Activated CD8-positive, alpha-beta memory T cell treated with anti-CD3 and anti-CD28 coated beads, Interleukin-2, amount 10 ng/mL, durations not matched to agents 7 days and 5 days (primary cell): ENCODE data around the gene CDKL4. TPM values are rescaled to one million over a fixed set of nuclear protein-coding genes. Genes with fewer than 3 reads are reported as not detected.
"Not testable (repeated sequence)": the region's sequence is repeated elsewhere in the genome, so short reads cannot be mapped to it uniquely, and the experiment has no call there.

Experiments used
- ATAC-seq: fragments of 150-1000 bp; cut with Tn5 transposase; one replicate; pipeline ENCODE4 v1.10.0; 2021; ENCODE audit warnings: moderate library complexity
- CTCF ChIA-PET: fragments of 350-600 bp; sonication (Branson Sonifier 250); formaldehyde crosslinking; loops from one replicate; lab custom pipeline; 2021; ENCODE audit warnings: antibody characterized with exemption; lab: Charles Lee
- DNase-seq: peaks from one replicate; pipeline ENCODE4 v3.0.0-alpha.2; 2020
- H3K27ac Mint-ChIP-seq: one replicate; pipeline ENCODE4 v1.8.0; 2021; ENCODE audit warnings: mild to moderate bottlenecking, mixed read lengths
- H3K27me3 Mint-ChIP-seq: one replicate; pipeline ENCODE4 v1.8.0; 2021; ENCODE audit warnings: mixed read lengths
- H3K36me3 Mint-ChIP-seq: one replicate; pipeline ENCODE4 v1.8.0; 2021; ENCODE audit warnings: mild to moderate bottlenecking, mixed read lengths
- H3K4me1 Mint-ChIP-seq: one replicate; pipeline ENCODE4 v1.8.0; 2021; ENCODE audit warnings: mixed read lengths
- H3K4me3 Mint-ChIP-seq: one replicate; pipeline ENCODE4 v1.8.0; 2021; ENCODE audit warnings: mild to moderate bottlenecking, moderate library complexity, mixed read lengths
- H3K9me3 Mint-ChIP-seq: one replicate; pipeline ENCODE4 v1.8.0; 2022; ENCODE audit warnings: low read depth, mixed read lengths
- total RNA-seq, 2 experiments: library from RNA; stranded (reverse); gene quantifications; one replicate each; pipeline ENCODE4 v1.2.3, GENCODE V29; 2021

CDKL4 gene
- total RNA-seq, 2 experiments from 2014 or later: 0.32 to 1.1 TPM

DNA sequence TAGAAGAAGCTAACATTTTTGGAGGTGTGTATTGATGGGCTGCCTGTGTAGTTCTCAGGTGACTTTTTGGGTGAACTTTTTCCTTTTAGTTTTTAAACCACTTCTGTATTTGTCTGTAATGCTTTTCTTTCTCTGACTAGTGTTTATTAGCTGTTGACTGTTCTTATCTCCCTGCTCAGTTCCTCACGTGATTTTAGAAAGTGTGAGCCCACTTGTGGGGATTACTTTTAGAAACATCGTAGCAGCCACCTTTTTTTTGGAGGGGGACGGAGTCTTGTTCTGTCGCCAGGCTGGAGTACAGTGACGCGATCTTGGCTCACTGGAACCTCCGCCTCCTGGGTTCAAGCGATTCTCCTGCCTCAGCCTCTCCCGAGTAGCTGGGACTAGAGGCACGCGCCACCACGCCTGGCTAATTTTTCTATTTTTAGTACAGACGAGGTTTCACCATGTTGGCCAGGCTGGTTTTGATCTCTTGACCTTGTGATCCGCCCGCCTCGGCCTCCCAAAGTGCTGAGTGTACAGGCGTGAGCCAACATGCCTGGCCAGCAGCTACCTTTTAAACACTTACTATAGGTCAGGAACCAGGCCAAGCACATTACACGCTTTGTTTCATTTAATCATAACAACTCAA is 9.2 kb upstream of the CDKL4 start:
- DNase-seq (no peak), ATAC-seq (no peak)
- Mint-ChIP-seq H3K9me3 (peaks cover 7% of the 10 kb centered on the region), H3K27ac (no peak overlapping the region), H3K4me1 (no peaks in the 10 kb centered on the region), H3K27me3 (no peaks in the 10 kb centered on the region), H3K4me3 (no peak overlapping the region), H3K36me3 (peaks cover 33% of the 10 kb centered on the region)
- CTCF ChIA-PET: interaction anchor here (0.9 to 1.2 kb wide), 3 partner anchors 24 to 383 kb away, joined by 3 read pairs; no protein-coding TSS in a partner anchor

DNA sequence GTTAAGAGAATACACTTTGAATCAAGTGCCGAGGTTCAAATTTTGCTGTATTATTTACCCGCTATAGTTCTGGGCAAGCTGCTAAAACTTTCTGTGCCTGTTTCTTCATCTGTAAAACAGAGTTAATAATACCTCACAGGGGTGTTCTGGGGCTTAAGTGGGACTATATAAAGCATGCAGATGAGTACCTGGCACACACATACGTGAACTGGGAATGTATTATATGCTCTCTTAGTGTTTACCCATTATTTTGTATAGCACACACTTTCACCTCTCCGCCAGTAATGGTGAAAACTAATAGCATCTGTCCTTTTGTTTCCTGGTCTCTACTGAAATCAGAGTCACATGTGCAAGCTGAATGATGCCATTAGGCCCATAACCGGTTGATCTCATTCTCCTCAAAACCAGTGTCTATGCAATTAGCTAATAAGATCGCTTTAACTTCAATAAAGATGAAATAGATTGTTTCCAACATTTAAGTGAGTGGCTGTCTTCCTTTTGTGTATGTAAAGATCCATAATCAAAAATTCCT is 3.8 kb upstream of the CDKL4 start:
- ATAC-seq (no peak), DNase-seq (no peak)
- Mint-ChIP-seq H3K9me3 (peaks cover 7% of the 10 kb centered on the region), H3K27ac (no peak overlapping the region), H3K27me3 (peaks cover 2% of the 10 kb centered on the region), H3K4me3 (no peak overlapping the region), H3K4me1 (peaks cover 16% of the 10 kb centered on the region), H3K36me3 (peaks cover 22% of the 10 kb centered on the region)
- CTCF ChIA-PET: interaction anchor here (1.0 kb wide), 1 partner anchor 17 kb away, joined by 3 read pairs; no protein-coding TSS in a partner anchor

DNA sequence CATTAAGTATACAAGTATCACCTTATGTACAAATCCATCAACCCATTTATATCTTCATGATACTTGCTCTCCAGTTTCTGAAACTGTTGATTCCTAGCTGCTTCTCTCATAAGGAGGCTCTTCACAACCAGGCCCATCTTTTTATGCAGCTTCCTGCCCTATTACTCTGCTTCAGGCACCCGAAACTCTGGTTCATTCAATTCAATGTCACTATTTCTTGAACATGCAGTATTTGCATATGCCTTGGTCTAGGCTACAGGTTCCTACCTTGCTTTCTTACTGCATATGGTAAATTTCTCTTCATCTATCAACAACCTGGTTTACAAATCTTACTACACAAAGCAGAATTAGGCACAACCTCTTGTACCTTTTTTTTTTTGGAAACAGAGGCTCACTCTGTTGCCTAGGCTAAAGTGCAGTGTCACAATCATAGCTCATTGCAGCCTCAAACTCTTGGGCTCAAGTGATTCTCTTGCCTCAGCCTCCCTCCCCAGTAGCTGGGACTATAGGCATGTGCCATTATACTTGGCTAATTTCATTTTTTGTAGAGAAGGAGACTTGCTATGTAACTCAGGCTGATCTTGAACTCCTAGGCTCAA is 2.7 kb upstream of the CDKL4 start:
- CTCF ChIA-PET: interaction anchor here (0.9 to 2.2 kb wide), 5 partner anchors 14 to 23 kb away, joined by 3 to 12 read pairs (median 4); no protein-coding TSS in a partner anchor
- peaks cover 7% of the 10 kb centered on the region for H3K9me3 Mint-ChIP-seq
- no peak overlapping the region for H3K27ac Mint-ChIP-seq
- peaks cover 17% of the 10 kb centered on the region for H3K36me3 Mint-ChIP-seq
- H3K4me1 Mint-ChIP-seq: peaks cover 16% of the 10 kb centered on the region
- DNase-seq (no peak), ATAC-seq (no peak)
- H3K27me3 Mint-ChIP-seq: peaks cover 2% of the 10 kb centered on the region
- no peak overlapping the region for H3K4me3 Mint-ChIP-seq

DNA sequence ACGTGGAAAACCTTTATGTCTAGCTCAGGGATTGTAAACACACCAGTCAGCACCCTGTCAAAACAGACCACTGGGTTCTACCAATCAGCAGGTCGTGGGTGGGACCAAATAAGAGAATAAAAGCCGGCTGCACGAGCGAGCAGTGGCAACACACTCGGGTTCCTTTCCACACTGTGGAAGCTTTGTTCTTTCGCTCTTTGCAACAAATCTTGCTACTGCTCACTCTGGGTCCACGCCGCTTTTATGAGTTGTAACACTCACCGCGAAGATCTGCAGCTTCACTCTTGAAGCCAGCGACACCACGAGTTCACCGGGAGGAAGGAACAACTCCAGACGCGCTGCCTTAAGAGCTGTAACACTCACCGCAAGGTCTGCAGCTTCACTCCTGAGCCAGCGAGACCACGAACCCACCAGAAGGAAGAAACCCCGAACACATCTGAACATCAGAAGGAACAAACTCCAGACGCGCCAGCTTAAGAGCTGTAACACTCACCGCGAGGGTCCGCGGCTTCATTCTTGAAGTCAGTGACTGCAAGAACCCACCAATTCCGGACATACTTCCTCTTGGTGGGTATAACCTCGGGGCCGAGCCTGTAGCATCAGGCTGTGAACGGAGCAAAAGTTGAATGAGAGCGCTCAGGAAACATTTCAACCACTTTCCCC is 1.3 kb upstream of the CDKL4 start:
- CTCF ChIA-PET: interaction anchor here (0.9 to 2.2 kb wide), 10 partner anchors 10 to 297 kb away, joined by 3 to 12 read pairs (median 4); no protein-coding TSS in a partner anchor
- ATAC-seq (peak; percentile 63), DNase-seq (peak; percentile 69)
- Mint-ChIP-seq H3K27ac (peak overlapping the region; percentile 71), H3K4me3 (peak overlapping the region; percentile 76), H3K4me1 (peaks cover 16% of the 10 kb centered on the region)
- not testable (repeated sequence) for H3K36me3 Mint-ChIP-seq, H3K27me3 Mint-ChIP-seq, H3K9me3 Mint-ChIP-seq

DNA sequence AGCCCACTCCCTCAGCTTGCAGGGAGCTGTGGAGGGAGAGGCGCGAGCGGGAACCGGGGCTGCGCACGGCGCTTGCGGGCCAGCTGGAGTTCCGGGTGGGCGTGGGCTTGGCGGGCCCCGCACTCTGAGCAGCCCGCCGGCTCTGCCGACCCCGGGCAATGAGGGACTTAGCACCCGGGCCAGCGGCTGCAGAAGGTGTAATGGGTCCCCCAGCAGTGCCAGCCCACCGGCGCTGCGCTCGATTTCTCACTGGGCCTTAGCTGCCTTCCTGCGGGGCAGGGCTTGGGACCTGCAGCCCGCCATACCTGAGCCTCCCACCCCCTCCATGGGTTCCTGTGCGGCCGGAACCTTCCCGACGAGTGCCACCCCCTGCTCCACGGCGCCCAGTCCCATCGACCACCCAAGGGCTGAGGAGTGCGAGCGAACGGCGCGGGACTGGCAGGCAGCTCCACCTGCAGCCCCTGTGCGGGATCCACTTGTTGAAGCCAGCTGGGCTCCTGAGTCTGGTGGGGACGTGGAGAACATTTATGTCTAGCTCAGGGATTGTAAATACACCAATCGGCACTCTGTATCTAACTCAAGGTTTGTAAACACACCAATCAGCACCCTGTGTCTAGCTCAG is 582 bp upstream of the CDKL4 start:
- H3K27me3 Mint-ChIP-seq, H3K36me3 Mint-ChIP-seq, ATAC-seq, DNase-seq, H3K9me3 Mint-ChIP-seq: not testable (repeated sequence)
- Mint-ChIP-seq H3K4me3 (peak overlapping the region; percentile 76), H3K4me1 (peaks cover 16% of the 10 kb centered on the region), H3K27ac (peak overlapping the region; percentile 71)
- CTCF ChIA-PET: interaction anchor here (0.9 to 1.5 kb wide), 5 partner anchors 9 to 297 kb away, joined by 3 to 7 read pairs (median 3); no protein-coding TSS in a partner anchor

DNA sequence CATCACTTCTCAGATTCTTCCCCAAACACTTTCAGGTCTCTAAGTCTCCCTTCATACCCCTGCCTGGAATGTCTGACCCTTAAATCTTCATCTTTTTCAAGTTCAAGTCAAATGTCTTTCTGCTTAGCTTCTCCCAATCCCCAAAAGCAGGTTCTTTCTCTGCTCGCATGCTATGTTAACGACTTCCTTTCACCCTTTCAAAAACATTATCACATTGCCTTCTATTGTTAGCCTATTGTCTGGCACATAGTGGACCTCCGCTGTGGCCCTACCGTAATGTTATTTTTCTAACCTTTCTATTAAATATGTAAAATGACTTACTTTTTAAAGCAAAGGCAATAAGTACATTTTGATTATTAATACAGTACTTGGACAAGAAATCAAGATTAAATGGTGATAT is 2.2 kb downstream of the CDKL4 start:
- ATAC-seq: no peak
- peaks cover 2% of the 10 kb centered on the region for H3K27me3 Mint-ChIP-seq
- H3K4me3 Mint-ChIP-seq: no peak overlapping the region
- CTCF ChIA-PET: interaction anchor here (0.6 to 3.3 kb wide), 2 partner anchors 12 to 136 kb away, joined by 3 to 8 read pairs; no protein-coding TSS in a partner anchor
- peaks cover 16% of the 10 kb centered on the region for H3K4me1 Mint-ChIP-seq
- DNase-seq: no peak
- H3K36me3 Mint-ChIP-seq: peaks cover 11% of the 10 kb centered on the region
- H3K9me3 Mint-ChIP-seq: peaks cover 5% of the 10 kb centered on the region
- no peak overlapping the region for H3K27ac Mint-ChIP-seq

DNA sequence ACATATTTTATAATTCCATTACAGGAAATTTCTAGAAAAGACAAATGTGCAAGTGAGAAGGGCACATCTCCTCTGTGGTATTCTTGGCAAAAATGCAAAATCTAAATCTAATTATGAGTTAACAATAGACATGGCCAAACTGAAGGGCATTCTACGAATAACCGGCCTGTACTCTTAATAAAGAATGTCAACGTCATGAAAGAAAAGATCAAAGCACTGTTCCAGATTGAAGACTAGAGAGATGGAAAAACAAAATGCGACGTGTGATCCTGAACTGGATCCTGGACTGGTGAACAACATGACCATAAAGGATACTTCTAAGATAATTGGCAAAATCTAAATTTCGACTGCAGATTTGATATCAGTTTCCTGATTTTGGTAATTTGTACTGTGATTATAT is 3.0 kb downstream of the CDKL4 start:
- Mint-ChIP-seq H3K4me1 (peaks cover 15% of the 10 kb centered on the region), H3K27me3 (peaks cover 2% of the 10 kb centered on the region), H3K27ac (no peak overlapping the region), H3K4me3 (no peak overlapping the region), H3K9me3 (peaks cover 7% of the 10 kb centered on the region), H3K36me3 (peaks cover 17% of the 10 kb centered on the region)
- ATAC-seq: no peak
- no peak for DNase-seq
- CTCF ChIA-PET: interaction anchor here (1.1 to 3.3 kb wide), 2 partner anchors 11 to 171 kb away, joined by 3 to 8 read pairs; no protein-coding TSS in a partner anchor

DNA sequence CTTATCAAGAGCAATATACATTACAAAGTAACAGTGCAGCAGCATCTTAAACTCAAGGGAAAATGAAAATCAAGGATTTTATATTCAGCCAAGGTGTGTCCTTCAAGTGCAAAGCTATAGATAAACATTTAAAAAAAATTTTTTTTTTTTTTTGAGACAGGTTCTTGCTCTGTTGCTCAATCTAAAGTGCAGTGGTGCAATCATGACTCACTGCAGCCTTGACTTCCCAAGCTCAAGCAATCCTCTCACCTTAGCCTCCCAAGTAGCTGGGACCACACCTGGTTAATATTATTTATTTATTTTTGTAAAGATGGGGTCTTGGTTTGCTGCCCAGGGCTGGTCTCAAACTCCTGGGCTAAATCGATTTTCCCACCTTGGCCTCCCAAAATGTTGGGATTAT is 9.0 kb downstream of the CDKL4 start:
- Mint-ChIP-seq H3K27me3 (no peaks in the 10 kb centered on the region), H3K4me3 (no peak overlapping the region), H3K27ac (no peak overlapping the region), H3K36me3 (peaks cover 15% of the 10 kb centered on the region), H3K9me3 (peaks cover 8% of the 10 kb centered on the region), H3K4me1 (peaks cover 2% of the 10 kb centered on the region)
- ATAC-seq (no peak), DNase-seq (no peak)
- CTCF ChIA-PET: interaction anchor here (1.0 to 1.3 kb wide), 4 partner anchors 10 to 287 kb away, joined by 3 to 5 read pairs (median 3); no protein-coding TSS in a partner anchor

DNA sequence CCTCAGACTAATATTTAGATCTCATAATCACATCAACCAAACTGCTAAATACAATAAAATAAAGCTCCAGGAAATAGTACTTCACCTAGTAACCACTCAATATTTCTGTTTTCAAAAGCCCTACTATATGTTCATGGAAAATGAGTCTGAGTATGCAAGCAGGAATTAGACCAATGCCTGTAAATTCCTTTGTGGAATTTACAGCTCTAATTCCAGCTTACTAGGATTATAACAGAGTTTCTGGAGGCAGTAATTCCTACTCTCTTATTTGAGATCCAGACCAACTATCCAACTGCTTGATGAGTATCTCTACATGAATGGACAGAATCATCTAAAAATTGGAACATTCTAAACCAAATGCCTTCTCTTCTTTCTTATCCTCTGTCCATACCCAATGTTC is 11.6 kb downstream of the CDKL4 start:
- H3K27ac Mint-ChIP-seq: no peak overlapping the region
- no peak overlapping the region for H3K4me3 Mint-ChIP-seq
- ATAC-seq (no peak), DNase-seq (no peak)
- peaks cover 8% of the 10 kb centered on the region for H3K9me3 Mint-ChIP-seq
- peaks cover 16% of the 10 kb centered on the region for H3K36me3 Mint-ChIP-seq
- no peaks in the 10 kb centered on the region for H3K27me3 Mint-ChIP-seq
- CTCF ChIA-PET: interaction anchor here (0.8 to 6.3 kb wide), 8 partner anchors 13 to 284 kb away, joined by 3 to 129 read pairs (median 4); partner anchors contain the start of gene SOS1
- H3K4me1 Mint-ChIP-seq: peaks cover 27% of the 10 kb centered on the region

DNA sequence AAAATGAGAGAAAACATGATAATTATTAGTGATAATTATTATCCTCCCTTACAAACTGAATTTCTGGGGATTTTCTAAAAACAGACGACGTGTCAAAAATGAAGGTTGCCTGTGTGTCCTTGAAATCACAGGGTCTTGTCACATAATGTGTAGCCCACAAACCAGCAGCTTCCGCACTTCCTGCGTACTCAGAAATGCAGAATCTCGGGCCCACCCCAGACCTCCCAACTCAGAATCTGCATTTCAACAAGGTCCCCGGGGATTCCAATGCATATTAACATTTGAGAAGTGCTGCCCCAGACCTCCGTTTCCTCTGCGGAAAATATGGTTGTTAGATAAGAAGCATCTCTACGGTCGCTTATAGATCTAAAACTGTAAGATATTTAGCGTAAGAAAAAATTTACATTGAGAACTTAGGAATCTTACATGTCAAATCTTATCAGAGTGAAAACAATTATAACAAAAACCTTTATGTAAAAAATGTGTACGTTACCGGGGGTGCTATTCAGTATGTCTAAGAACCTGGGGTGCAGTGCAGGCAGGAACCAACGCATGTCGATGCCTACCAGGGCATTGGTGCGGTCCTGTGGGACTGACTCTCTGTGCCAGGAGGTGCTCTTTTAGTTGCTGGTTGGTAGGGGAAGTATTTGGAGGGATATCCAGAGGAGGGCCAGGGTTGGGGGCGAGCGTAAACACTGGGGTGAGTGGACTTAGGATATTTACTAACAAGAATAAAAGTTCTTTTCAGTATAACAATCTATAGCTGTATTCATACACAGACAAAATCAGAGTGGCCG is 15.2 kb downstream of the CDKL4 start:
- DNase-seq: peak; percentile 77
- H3K9me3 Mint-ChIP-seq: no peaks in the 10 kb centered on the region
- peaks cover 52% of the 10 kb centered on the region for H3K4me1 Mint-ChIP-seq
- ATAC-seq: peak; percentile 64
- CTCF ChIA-PET: interaction anchor here (0.5 to 6.3 kb wide), 45 partner anchors 11 to 296 kb away, joined by 3 to 183 read pairs (median 5); partner anchors contain the start of gene SOS1
- peak overlapping the region; percentile 74 for H3K4me3 Mint-ChIP-seq
- H3K27me3 Mint-ChIP-seq: no peaks in the 10 kb centered on the region
- peak overlapping the region; percentile 98 for H3K27ac Mint-ChIP-seq
- peaks cover 9% of the 10 kb centered on the region for H3K36me3 Mint-ChIP-seq

DNA sequence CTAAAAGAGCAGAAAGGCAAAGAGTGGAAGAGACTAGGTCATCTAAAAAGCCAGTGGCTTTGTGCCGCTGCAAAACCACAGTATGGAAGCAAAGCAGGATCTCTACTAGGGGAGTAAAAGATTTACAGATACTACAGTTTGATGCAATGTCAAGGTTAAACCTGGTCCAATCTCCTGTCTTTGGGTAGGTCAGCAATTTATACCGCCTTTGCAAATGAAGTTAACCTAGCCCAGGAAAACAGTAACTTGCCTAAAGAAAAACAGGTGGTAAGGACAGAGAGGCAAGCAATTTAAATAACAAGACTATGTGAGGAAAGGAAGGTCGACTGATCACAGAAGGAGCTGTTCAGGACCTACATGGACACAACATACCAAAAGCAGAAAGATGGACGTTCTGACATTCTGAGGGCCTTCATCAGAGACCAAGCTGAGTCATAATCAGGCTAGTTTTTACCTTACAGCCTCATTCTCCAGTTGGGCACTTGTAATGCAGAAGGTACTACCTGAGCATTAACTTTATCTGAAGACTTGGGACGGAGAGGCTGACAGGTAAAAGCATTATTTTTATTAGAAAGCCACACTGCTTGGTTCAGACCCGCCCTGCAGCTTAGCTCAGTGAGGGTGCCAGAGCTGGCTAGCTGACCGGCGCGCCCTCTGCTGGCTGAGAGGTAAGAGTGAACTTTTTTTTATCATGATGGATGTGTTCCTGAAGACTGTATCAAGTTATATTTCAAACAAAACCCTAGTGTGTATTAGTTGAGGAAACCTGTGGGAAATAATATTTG is 15.9 kb downstream of the CDKL4 start:
- Mint-ChIP-seq H3K4me1 (peaks cover 54% of the 10 kb centered on the region), H3K27me3 (no peaks in the 10 kb centered on the region), H3K9me3 (no peaks in the 10 kb centered on the region), H3K36me3 (peaks cover 11% of the 10 kb centered on the region), H3K27ac (peak overlapping the region; percentile 98), H3K4me3 (peak overlapping the region; percentile 74)
- DNase-seq (peak; percentile 90), ATAC-seq (peak; percentile 88)
- CTCF ChIA-PET: interaction anchor here (0.5 to 6.3 kb wide), 26 partner anchors 10 to 288 kb away, joined by 3 to 183 read pairs (median 7); partner anchors contain the start of gene SOS1
